ENCODE measurements around the gene SUPT3H.

- no peak for TF ChIP-seq RNF2 (conservative IDR thresholded peaks at IDR 0.05; ENCODE audit: low read depth)
- no peak for TF ChIP-seq EP300 (IDR thresholded peaks at IDR 0.05; ENCODE audit: low read depth in 2 of 2, low read length in 2 of 2)
- no peak for TF ChIP-seq EP300 (CRISPR knock-in tag; IDR thresholded peaks at IDR 0.05; ENCODE audit: borderline replicate concordance)
- TF ChIP-seq GATAD2A (CRISPR knock-in tag; IDR thresholded peaks at IDR 0.05): no peak
- TF ChIP-seq PAX8 (CRISPR knock-in tag; IDR thresholded peaks at IDR 0.05; ENCODE audit: borderline replicate concordance): no peak
- no peak for TF ChIP-seq CTCF (CRISPR knock-in tag; IDR thresholded peaks at IDR 0.05)
- TF ChIP-seq SP1 (IDR thresholded peaks at IDR 0.05): no peak
- TF ChIP-seq SP1 (CRISPR knock-in tag; IDR thresholded peaks at IDR 0.05): no peak
- no peak for TF ChIP-seq ZNF296 (CRISPR knock-in tag; conservative IDR thresholded peaks at IDR 0.05)
- no peak for TF ChIP-seq EHMT2 (IDR thresholded peaks at IDR 0.05; ENCODE audit: borderline replicate concordance, low read depth, low read length)
- no peak for TF ChIP-seq HCFC1 (IDR thresholded peaks at IDR 0.05; ENCODE audit: low read depth, low read length)
- TF ChIP-seq JUN (CRISPR knock-in tag; IDR thresholded peaks at IDR 0.05): no peak
- TF ChIP-seq MIXL1 (CRISPR knock-in tag; IDR thresholded peaks at IDR 0.05): no peak
- no peak for TF ChIP-seq MEIS1 (CRISPR knock-in tag; IDR thresholded peaks at IDR 0.05; ENCODE audit: borderline replicate concordance)
Observed at GRCh38 chr6:44915111-44915510, 462.6 kb downstream of the SUPT3H start.

All from HepG2 (cell line).